Lower lobe of right lung (tissue), 2 donors: ENCODE results near the gene BMPR1B. TPM values are rescaled to one million over a fixed set of nuclear protein-coding genes. Genes with fewer than 3 reads are reported as not detected.

Source experiments
- ATAC-seq, 2 donors: fragments of 200-7000 bp; cut with Tn5 transposase; one replicate each; pipeline ENCODE4 v1.9.1; 2020 to 2022; ENCODE audit warnings: mild to moderate bottlenecking in 2 of 2, moderate library complexity in 2 of 2
- DNase-seq: peaks from one replicate; pipeline ENCODE4 v3.0.0-alpha.2; 2020
- H3K27ac ChIP-seq: fragments of 200-600 bp; one replicate; pipeline ENCODE4 v1.8.0; 2022
- H3K27me3 ChIP-seq: fragments of 200-600 bp; one replicate; pipeline ENCODE4 v1.8.0; 2022; ENCODE audit warnings: low read depth
- H3K36me3 ChIP-seq: fragments of 200-600 bp; one replicate; pipeline ENCODE4 v1.8.0; 2022; ENCODE audit warnings: mild to moderate bottlenecking
- H3K4me1 ChIP-seq: fragments of 200-600 bp; one replicate; pipeline ENCODE4 v1.8.0; 2022
- H3K4me3 ChIP-seq: fragments of 200-600 bp; one replicate; pipeline ENCODE4 v1.8.0; 2022; ENCODE audit warnings: mild to moderate bottlenecking
- H3K9me3 ChIP-seq: fragments of 200-600 bp; one replicate; pipeline ENCODE4 v1.8.0; 2022
- intact Hi-C: fragments of 100-400 bp; cut with DNase I; formaldehyde crosslinking; loops from one replicate; pipeline ENCODE4 v1.11.0; 2022
- total RNA-seq: library from RNA; stranded (reverse); fragmentation: NEBNext Ultra II Directional; extraction: Animal tissue kit (Norgen Biotek cat#: 25700); gene quantifications from one replicate; pipeline ENCODE4 v1.2.1, GENCODE V29; 2021
- TF ChIP-seq, protein P1 (sequence below): fragments of 200-600 bp; IDR thresholded peaks from one replicate; pipeline ENCODE4 v1.8.0; 2022; ENCODE audit warnings: antibody characterized with exemption, mild to moderate bottlenecking
- donor health status: DM: no; HTN: yes; CAD: no; lungs with severe emphysema.

BMPR1B gene
- total RNA-seq, 1 donor from 2014 or later = 6.0 TPM

DNA sequence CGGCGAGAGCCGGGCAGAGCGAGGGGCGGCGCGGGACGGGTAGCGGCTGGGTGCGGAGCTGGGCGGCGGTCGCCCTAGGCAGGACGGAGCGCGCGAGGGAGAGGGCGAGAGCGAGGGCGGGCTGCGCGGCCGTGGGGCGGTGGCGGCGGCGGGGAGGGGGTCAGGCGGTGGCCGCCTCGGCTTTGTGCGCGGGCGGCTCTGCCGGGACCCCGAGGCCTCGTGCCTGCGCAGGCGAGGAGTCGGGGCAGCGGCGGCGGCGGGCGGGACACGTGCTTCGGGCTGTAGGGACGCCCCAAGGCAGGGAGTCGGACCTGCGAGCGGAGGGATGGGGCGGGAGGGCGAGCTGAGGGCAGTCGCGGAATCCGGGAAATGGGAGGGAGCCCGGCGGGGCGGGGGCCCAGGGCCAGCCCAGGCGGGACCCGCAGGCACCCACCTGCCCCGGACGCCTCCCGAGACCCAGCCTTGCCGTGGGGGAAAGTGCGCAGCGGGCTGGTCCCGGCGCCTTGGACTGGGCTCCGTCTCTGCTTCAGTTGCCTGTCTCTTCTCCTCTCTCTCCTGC, 465 bp downstream of the BMPR1B start:
- Histone ChIP-seq H3K27ac (no peak overlapping the region), H3K27me3 (peaks cover 38% of the 10 kb centered on the region), H3K4me3 (peak overlapping the region; percentile 54), H3K36me3 (no peaks in the 10 kb centered on the region), H3K4me1 (no peaks in the 10 kb centered on the region), H3K9me3 (no peaks in the 10 kb centered on the region)
- intact Hi-C loops = no loop called here
- peak; percentile 77 to 80 for ATAC-seq
- TF ChIP-seq, protein P1, sequence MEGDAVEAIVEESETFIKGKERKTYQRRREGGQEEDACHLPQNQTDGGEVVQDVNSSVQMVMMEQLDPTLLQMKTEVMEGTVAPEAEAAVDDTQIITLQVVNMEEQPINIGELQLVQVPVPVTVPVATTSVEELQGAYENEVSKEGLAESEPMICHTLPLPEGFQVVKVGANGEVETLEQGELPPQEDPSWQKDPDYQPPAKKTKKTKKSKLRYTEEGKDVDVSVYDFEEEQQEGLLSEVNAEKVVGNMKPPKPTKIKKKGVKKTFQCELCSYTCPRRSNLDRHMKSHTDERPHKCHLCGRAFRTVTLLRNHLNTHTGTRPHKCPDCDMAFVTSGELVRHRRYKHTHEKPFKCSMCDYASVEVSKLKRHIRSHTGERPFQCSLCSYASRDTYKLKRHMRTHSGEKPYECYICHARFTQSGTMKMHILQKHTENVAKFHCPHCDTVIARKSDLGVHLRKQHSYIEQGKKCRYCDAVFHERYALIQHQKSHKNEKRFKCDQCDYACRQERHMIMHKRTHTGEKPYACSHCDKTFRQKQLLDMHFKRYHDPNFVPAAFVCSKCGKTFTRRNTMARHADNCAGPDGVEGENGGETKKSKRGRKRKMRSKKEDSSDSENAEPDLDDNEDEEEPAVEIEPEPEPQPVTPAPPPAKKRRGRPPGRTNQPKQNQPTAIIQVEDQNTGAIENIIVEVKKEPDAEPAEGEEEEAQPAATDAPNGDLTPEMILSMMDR = no peak
- peak; percentile 62 for DNase-seq

DNA sequence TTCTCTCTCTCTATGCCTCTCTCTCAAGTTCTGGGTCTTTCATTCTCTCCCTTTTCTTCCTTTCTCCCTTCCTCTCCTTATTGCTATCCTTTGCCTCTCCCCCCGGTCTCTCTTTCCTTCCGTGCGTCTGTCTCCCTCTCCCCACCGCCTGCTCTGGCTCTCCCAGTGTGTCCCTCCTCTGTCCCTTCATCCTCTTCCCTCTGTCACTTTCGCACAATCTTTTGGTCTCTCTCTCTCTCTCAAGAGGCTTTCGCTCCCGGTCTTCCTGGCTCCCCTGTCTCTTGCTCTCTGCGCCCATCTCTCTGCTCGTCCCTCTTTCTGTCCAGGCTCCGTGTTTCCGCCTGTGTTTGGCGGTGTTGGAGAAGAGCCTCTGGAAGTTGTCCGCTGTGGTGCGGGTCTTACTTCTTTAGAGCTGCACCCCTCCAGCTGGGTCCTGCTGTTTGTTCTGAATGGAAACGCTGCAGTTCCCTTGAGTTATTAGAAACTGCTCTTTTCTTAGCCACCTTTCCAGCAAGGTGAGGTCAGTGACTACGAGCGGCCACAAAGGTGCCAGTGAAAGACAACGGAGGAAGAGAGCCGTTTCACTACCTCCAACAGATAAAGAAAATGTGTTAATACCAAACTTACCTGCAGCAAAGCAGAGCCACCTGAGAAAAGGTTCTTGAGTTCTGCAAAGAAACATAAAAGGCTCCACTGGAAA, 1.1 kb downstream of the BMPR1B start:
- TF ChIP-seq, protein P1 = no peak
- Histone ChIP-seq H3K4me1 (no peaks in the 10 kb centered on the region), H3K36me3 (no peaks in the 10 kb centered on the region), H3K27ac (no peak overlapping the region), H3K9me3 (no peaks in the 10 kb centered on the region), H3K27me3 (peaks cover 38% of the 10 kb centered on the region), H3K4me3 (peak overlapping the region; percentile 54)
- ATAC-seq = peak; percentile 20 to 31
- no peak for DNase-seq
- intact Hi-C loops = no loop called here

DNA sequence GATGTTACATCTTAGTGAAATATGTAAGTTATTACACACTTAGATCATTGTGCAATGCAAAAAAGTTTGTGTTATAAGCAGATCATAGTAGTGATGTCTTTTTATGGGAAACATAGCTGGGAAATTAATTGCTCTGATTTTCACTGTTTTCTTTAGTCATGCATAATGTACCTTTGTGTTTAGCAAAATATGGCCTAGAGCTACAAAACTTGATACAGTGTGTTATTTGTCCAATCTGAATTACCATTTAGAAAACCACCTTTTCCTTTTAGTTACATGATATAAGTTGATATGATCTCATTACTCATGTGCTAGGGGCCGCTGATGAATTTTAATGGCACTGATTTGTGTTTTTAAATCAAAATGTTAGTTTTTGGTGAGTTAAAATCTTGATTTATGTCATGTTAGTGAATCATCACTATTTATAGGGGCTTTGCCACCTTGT, 2.0 kb downstream of the BMPR1B start:
- Histone ChIP-seq H3K27ac (no peak overlapping the region), H3K9me3 (no peaks in the 10 kb centered on the region), H3K4me3 (no peak overlapping the region), H3K4me1 (no peaks in the 10 kb centered on the region), H3K27me3 (peaks cover 33% of the 10 kb centered on the region), H3K36me3 (no peaks in the 10 kb centered on the region)
- TF ChIP-seq, protein P1 = no peak
- DNase-seq (no peak), ATAC-seq (no peak)
- intact Hi-C loops = no loop called here

DNA sequence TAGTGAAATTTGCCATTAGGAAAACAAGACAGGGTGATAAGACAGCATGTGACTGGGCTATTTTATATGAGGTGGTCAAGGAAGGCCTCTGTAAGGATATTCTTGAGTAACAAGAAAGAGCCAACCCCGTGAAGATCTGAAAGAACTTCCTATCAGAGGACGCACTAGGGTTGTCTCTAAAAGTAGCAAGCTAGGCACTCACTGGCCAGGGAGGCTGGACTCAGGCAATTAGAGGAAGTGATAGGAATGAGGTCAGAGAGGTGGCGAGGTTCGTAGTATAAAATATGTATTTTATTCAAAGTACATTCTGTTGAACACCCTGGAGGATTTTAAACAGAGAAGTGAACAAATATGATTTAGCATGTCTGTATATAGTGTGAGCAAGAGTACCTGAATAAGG, 4.6 kb downstream of the BMPR1B start:
- peaks cover 22% of the 10 kb centered on the region for H3K27me3 ChIP-seq
- no peak overlapping the region for H3K27ac ChIP-seq
- TF ChIP-seq, protein P1 = no peak
- H3K36me3 ChIP-seq = no peaks in the 10 kb centered on the region
- no peak for DNase-seq
- no peaks in the 10 kb centered on the region for H3K9me3 ChIP-seq
- ATAC-seq = no peak
- intact Hi-C loops = no loop called here
- no peak overlapping the region for H3K4me3 ChIP-seq
- no peaks in the 10 kb centered on the region for H3K4me1 ChIP-seq

DNA sequence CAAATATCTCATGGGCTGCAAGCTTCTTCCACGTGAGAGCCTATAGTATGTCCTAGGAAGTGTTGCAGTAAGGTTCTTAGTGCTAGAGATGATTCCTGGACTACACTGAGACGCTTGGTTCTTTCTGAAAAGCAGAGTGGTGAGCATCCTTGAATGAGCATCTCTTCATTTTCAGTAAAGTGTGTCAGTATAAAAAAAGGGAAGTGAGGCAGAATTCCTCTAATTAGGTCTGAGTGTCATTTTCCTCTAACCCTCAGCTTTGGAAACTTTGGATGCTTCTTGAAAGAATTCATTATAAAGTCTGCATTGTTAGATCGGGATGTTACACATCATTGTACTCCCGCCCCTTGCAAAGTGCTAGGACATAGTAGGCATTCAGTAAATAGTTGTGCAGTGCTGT, 5.2 kb downstream of the BMPR1B start:
- Histone ChIP-seq H3K9me3 (no peaks in the 10 kb centered on the region), H3K27me3 (peaks cover 19% of the 10 kb centered on the region), H3K36me3 (no peaks in the 10 kb centered on the region), H3K4me3 (no peak overlapping the region), H3K27ac (no peak overlapping the region), H3K4me1 (no peaks in the 10 kb centered on the region)
- intact Hi-C loops = no loop called here
- ATAC-seq = no peak
- DNase-seq = no peak
- TF ChIP-seq, protein P1 = no peak
